HepG2 (cell line): Measurements from ENCODE around the gene CADM1. TPM values are rescaled to one million over a fixed set of nuclear protein-coding genes. Genes with fewer than 3 reads are reported as not detected.

Experiments used
- ATAC-seq: fragments of 200-7000 bp; cut with Tn5 transposase; 3 replicates; pipeline ENCODE4 v1.9.1; 2020; ENCODE audit warnings: mild to moderate bottlenecking, moderate library complexity
- BruUV-seq: library from RNA; stranded (reverse); fragments of 400-500 nt; replicated peaks from 2 replicates; lab custom pipeline; 2021; lab: Mats Ljungman, UMichigan
- CTCF ChIA-PET: fragments of 300-600 bp; formaldehyde crosslinking; extraction: SDS; loops from one replicate; lab custom pipeline; 2021; ENCODE audit warnings: low total read pairs, inconsistent platforms, low intra/inter-chr PET ratio; lab: Yijun Ruan, JAX
- POLR2A ChIA-PET: fragments of 350-600 bp; sonication (Branson Sonifier 250); formaldehyde crosslinking; loops from one replicate; lab custom pipeline; 2020; ENCODE audit warnings: antibody characterized with exemption, inconsistent platforms; lab: Yijun Ruan, JAX
- DNase-seq: peaks from one replicate; pipeline ENCODE4 v3.0.0-alpha.2; 2015; ENCODE audit warnings: low spot score
- FAIRE-seq: peaks from 3 replicates; lab custom pipeline; 2011; peaks lifted over from hg19 to GRCh38; lab: Jason Lieb, UNC
- H2AFZ ChIP-seq: one replicate; pipeline ENCODE4 v1.6.1; 2011; ENCODE audit warnings: low read length, inconsistent platforms
- H3K27ac ChIP-seq: fragments of 300-600 bp; 3 replicates; pipeline ENCODE4 v1.8.0; 2011; ENCODE audit warnings: mixed run types, mild to moderate bottlenecking, mixed read lengths, low read length, inconsistent platforms; ENCODE audit not compliant: insufficient read depth; ENCODE audit errors: extremely low read length
- H3K27me3 ChIP-seq, 2 experiments: fragments of 200-600 bp in 1 of 2; 2 replicates in 1 of 2; 3 replicates in 1 of 2; pipeline versions ENCODE4 v1.6.0 to v1.8.0; 2011; ENCODE audit warnings: low read length in 2 of 2, mild to moderate bottlenecking in 2 of 2, moderate library complexity in 2 of 2, inconsistent platforms in 1 of 2; ENCODE audit not compliant: insufficient read depth in 2 of 2, control insufficient read depth in 1 of 2
- H3K36me3 ChIP-seq, 2 experiments: fragments of 200-600 bp in 1 of 2; replicated peaks in 1 of 2; 2 replicates in 1 of 2; 3 replicates in 1 of 2; pipeline versions ENCODE4 v1.5.1 to v1.8.0; 2011; ENCODE audit warnings: low read length in 2 of 2, inconsistent platforms in 1 of 2; ENCODE audit not compliant: insufficient read depth in 2 of 2, control insufficient read depth in 1 of 2
- H3K4me1 ChIP-seq: 2 replicates; pipeline ENCODE4 v1.5.1; 2012; ENCODE audit warnings: low read length, inconsistent platforms; ENCODE audit not compliant: insufficient read depth
- H3K4me2 ChIP-seq: 2 replicates; pipeline ENCODE4 v1.6.0; 2011; ENCODE audit warnings: low read depth, low read length, inconsistent platforms
- H3K4me3 ChIP-seq, 3 experiments: fragments of 200-600 bp in 1 of 3; sonication (generic), shearing (Covaris generic) in 1 of 3; replicated peaks in 1 of 3; 2 replicates each; pipeline ENCODE4 v1.5.1; 2011 to 2016; ENCODE audit warnings: low read length in 3 of 3, inconsistent platforms in 2 of 3, low read depth in 2 of 3, mild to moderate bottlenecking in 2 of 3, control low read depth in 1 of 3, mixed read lengths in 1 of 3; ENCODE audit not compliant: insufficient read depth in 1 of 3
- H3K79me2 ChIP-seq: one replicate; pipeline ENCODE4 v1.6.1; 2011; ENCODE audit warnings: low read length, inconsistent platforms; ENCODE audit not compliant: insufficient read depth
- H3K9ac ChIP-seq: 2 replicates; pipeline ENCODE4 v1.6.0; 2011; ENCODE audit warnings: mild to moderate bottlenecking, low read depth, low read length, inconsistent platforms; ENCODE audit not compliant: insufficient read depth
- H3K9me3 ChIP-seq: 2 replicates; pipeline ENCODE4 v1.5.1; 2012; ENCODE audit warnings: mild to moderate bottlenecking, low read length
- H4K20me1 ChIP-seq: 2 replicates; pipeline ENCODE4 v1.6.0; 2011; ENCODE audit warnings: inconsistent platforms, mild to moderate bottlenecking, low read length, moderate library complexity; ENCODE audit not compliant: insufficient read depth
- MAFG ChIP-seq: sonication (generic); formaldehyde crosslinking; IDR thresholded peaks from 2 replicates; pipeline ENCODE4 v1.5.1; 2020; ENCODE audit warnings: mild to moderate bottlenecking, missing genetic modification reagents
- ZMAT3 ChIP-seq: sonication (generic); formaldehyde crosslinking; conservative IDR thresholded peaks from 2 replicates; pipeline ENCODE4 v1.7.0; 2021; ENCODE audit warnings: missing genetic modification reagents
- ZNF616 ChIP-seq: sonication (generic); formaldehyde crosslinking; IDR thresholded peaks from 2 replicates; pipeline ENCODE4 v1.5.0; 2020; ENCODE audit warnings: low read depth, mild to moderate bottlenecking, missing genetic modification reagents
- WGBS: methylation state at CpG from one replicate; pipeline ENCODE4 v1.1.6; 2017; ENCODE audit warnings: low lambda C conversion rate; 5-methylcytosine and 5-hydroxymethylcytosine counted together
- in situ Hi-C: cut with HindIII; loops from 2 replicates; pipeline ENCODE4 v1.10.0; 2017; ENCODE audit warnings: low pct_unique_long_range_greater_than_20kb; ENCODE audit not compliant: extremely low pct_ligation_motif_present
- intact Hi-C: fragments of 100-400 bp; cut with micrococcal nuclease; formaldehyde crosslinking; loops from one replicate; pipeline ENCODE4 v1.10.0; 2022; ENCODE audit not compliant: unreplicated experiment
- polyA plus RNA-seq, 8 experiments: library from polyadenylated mRNA; depleted of rRNA in 3 of 8; stranded (reverse) in 7 of 8; unstranded in 1 of 8; fragments of >200 nt; fragmentation: Illumina TruSeq in 4 of 8; extraction: Trizol in 4 of 8; gene quantifications; 2 replicates each; pipeline versions ENCODE4 v1.2.1 to v1.2.3, GENCODE V29; 2011 to 2016; ENCODE audit warnings: low read depth in 4 of 8, missing spikeins in 1 of 8, mixed read lengths in 1 of 8; ENCODE audit not compliant: insufficient read depth in 1 of 8
- total RNA-seq, 5 experiments: library from RNA; depleted of rRNA; stranded (reverse); fragments of >200 nt; fragmentation: Illumina TruSeq; extraction: Trizol; gene quantifications; 2 replicates each; pipeline ENCODE4 v1.2.3, GENCODE V29; 2016; ENCODE audit warnings: low read depth in 1 of 5

Gene CADM1
- total and polyA plus RNA-seq, 2 of the 13 experiments (the other 11 are each of a cell fraction or from before 2014, with no cell fraction given): 71.3 to 122 TPM

DNA sequence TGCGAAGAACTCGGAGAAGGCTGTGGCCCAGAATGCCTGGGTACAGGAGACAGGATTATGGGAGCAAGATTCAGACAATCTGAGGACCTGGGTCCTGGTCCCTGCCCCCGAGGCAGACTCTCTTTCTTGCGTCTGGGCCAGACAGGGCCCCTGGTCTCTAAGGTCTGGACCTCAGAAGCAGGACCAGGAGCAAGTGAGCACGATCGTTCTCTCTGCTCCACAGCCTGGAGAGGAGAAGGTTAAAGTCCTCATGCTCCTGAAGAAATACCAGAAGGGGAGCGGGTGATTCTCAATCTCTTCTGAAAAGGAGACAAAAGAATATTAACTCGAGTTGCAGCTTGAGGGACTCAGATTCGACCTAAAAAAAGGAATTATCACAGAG, 349.9 kb downstream of the CADM1 start:
- POLR2A ChIA-PET: no interaction called here
- Histone ChIP-seq H3K4me2 (no peak overlapping the region), H3K4me1 (peaks cover 22% of the 10 kb centered on the region), H3K9ac (no peak overlapping the region), H3K9me3 (no peaks in the 10 kb centered on the region), H3K27me3 (peaks cover 0 to 7% of the 10 kb centered on the region in 2 experiments; a peak in 3 of 5 replicates), H3K4me3 (no peak overlapping the region), H4K20me1 (no peaks in the 10 kb centered on the region), H3K36me3 (no peaks in the 10 kb centered on the region), H3K79me2 (no peaks in the 10 kb centered on the region), H3K27ac (no peak overlapping the region), H2AFZ (no peak overlapping the region)
- FAIRE-seq (no peak), DNase-seq (no peak), ATAC-seq (no peak)
- 45% methylated on average over 9 of the region's 9 CpGs for WGBS
- intact Hi-C loops (no loop called here), in situ Hi-C loops (no loop called here)
- no TSS peak for BruUV-seq
- TF ChIP-seq MAFG (no peak), ZNF616 (CRISPR knock-in tag) (peak; percentile 86; the same call in 1 of the 2 replicates)
- CTCF ChIA-PET: no interaction called here

DNA sequence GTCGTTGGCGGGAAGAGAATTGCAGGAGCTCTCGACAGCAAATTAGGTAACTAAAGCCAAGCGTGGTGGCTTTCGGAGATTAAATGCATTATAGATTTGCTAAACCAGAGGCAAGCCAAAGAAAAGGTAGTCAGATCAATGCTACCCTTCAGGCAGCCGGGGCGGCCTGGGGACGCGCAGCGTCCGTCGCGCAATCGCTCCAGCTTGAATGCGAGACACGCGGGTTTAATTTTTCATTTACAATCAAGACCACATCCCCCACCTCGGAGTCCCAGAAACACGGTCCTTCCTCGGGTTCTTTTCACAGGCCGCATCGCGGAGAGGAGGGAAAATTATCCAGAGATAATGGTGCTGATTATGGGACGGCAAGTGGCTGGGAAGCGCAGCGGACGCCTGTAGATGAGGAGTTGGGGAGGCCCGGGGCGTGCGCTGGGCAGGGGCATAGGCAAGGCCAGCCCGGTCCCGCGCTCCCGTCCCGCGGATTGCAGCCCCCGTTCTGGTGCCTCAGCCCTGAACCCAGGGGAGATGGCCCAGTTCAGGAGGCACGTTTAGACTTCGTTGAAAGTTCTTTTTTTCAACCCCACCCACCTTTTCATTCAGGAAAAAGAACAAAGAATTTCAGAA, 350.4 kb downstream of the CADM1 start:
- no peak overlapping the region for H3K4me2 ChIP-seq
- no peaks in the 10 kb centered on the region for H3K9me3 ChIP-seq
- H3K27ac ChIP-seq: no peak overlapping the region
- no TSS peak for BruUV-seq
- no peaks in the 10 kb centered on the region for H4K20me1 ChIP-seq
- no peaks in the 10 kb centered on the region for H3K79me2 ChIP-seq
- no peak for ATAC-seq
- intact Hi-C loops: no loop called here
- no peak for DNase-seq
- FAIRE-seq: no peak
- 84% methylated on average over 39 of the region's 39 CpGs for WGBS
- no peak overlapping the region for H3K9ac ChIP-seq
- TF ChIP-seq ZMAT3: no peak
- TF ChIP-seq, all 625 proteins: peak for 0
- peaks cover 0 to 7% of the 10 kb centered on the region in 2 experiments; a peak in 3 of 5 replicates for H3K27me3 ChIP-seq
- in situ Hi-C loops: no loop called here
- CTCF ChIA-PET: no interaction called here
- POLR2A ChIA-PET: no interaction called here
- no peak overlapping the region for H3K4me3 ChIP-seq
- no peak overlapping the region for H2AFZ ChIP-seq
- no peaks in the 10 kb centered on the region for H3K36me3 ChIP-seq
- H3K4me1 ChIP-seq: peaks cover 22% of the 10 kb centered on the region
